ENCODE results near the gene ALG1.
"Not testable (repeated sequence)": the region's sequence is repeated elsewhere in the genome, so short reads cannot be mapped to it uniquely, and the experiment has no call there.

The ALG1 gene

DNA sequence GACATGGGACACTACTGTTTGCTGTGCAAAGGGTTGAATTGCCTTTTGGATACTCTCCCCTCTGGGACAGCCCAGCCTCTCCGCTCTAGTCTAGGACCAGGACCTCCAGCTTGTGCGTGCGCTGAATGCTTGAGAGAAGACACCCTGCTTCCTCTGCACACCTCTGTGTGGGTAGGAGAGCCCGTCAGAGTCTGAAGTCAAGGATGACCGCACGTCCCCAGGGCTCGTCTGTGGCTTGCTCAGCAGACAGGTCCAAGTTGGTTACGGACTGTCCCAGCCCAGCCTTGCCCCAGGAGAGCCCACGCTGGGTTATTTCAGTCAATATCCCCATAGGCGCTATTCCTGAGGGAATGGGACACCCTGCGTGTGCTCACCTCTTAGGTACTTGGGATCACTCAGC, 9.6 kb upstream of the ALG1 start:
- Mint-ChIP-seq H3K4me3 (no peak overlapping the region), H3K27me3 (ENCODE audit: low read depth) (peaks cover 1% of the 10 kb centered on the region), H3K4me1 (ENCODE audit: low read depth) (no peaks in the 10 kb centered on the region), H3K27ac (no peak overlapping the region), H3K36me3 (ENCODE audit: low read depth) (no peaks in the 10 kb centered on the region), H3K9me3 (no peaks in the 10 kb centered on the region)

DNA sequence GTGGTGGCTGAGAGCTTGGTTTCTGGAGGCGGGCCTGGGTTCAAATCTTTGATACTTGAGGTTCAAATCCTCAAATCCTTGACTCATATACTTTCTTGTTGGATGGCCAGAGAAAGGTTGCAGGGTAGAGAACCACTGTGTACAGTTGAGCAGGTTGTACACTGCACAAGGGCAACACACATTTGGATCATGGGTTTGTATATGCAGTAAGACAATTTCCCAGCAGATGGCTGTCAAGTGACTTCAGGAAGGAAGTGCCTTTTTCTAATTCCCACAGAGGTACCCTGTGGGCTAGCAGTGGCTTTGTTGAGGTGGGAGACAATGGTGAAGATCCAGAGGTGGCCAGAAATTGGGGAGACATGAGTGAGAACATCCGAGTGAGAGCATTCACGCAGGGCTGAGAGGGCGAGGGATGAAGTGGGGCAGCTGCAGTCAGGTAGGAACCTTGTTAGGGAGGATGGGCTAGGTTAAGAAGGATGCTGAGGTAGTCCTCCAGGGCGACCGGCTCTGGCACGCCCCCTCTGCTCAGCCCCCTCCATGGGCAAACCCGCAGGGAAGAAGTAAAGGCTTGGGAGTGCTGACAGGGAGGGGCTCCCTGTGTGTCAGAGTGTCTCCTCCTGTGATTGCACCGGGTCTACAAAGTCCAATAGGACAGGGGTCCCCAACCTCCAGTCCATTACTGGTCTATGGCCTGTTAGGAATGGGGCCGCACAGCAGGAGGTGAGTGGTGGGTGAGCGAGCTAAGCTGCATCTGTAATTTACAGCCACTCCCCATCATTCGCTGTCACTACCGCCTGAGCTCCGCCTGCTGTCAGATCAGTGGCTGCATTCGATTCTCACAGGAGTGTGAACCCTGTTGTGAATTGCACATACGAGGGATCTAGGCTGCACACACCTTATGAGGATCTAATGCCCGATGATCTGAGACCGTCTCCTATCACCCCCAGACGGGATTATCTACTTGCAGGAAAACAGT, 8.6 kb upstream of the ALG1 start:
- Mint-ChIP-seq H3K27ac (no peak overlapping the region), H3K36me3 (ENCODE audit: low read depth) (no peaks in the 10 kb centered on the region), H3K4me1 (ENCODE audit: low read depth) (no peaks in the 10 kb centered on the region), H3K4me3 (no peak overlapping the region), H3K27me3 (ENCODE audit: low read depth) (peaks cover 4% of the 10 kb centered on the region), H3K9me3 (no peaks in the 10 kb centered on the region)

DNA sequence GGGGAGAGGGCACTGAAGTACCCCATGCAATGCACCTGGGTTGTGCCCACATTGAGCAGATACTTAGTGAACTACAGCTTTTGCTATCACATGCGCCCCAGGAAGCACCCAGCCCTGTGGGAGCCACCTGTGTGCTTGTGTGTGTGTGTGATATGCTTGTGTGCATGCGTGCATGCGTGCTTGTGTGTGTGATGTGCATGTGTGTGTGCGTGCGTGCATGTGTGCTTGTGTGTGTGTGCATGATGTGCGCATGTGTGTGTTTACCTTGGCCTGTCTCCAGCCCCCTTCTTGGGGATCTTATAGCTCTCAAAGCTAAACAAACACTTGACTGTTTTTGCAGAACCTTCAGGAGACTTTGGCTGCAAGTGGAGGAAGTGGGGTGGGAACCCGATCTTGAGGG, 6.7 kb upstream of the ALG1 start:
- Mint-ChIP-seq H3K36me3 (ENCODE audit: low read depth) (no peaks in the 10 kb centered on the region), H3K27me3 (ENCODE audit: low read depth) (peaks cover 4% of the 10 kb centered on the region), H3K4me1 (ENCODE audit: low read depth) (no peaks in the 10 kb centered on the region), H3K9me3 (no peaks in the 10 kb centered on the region), H3K4me3 (no peak overlapping the region), H3K27ac (no peak overlapping the region)

DNA sequence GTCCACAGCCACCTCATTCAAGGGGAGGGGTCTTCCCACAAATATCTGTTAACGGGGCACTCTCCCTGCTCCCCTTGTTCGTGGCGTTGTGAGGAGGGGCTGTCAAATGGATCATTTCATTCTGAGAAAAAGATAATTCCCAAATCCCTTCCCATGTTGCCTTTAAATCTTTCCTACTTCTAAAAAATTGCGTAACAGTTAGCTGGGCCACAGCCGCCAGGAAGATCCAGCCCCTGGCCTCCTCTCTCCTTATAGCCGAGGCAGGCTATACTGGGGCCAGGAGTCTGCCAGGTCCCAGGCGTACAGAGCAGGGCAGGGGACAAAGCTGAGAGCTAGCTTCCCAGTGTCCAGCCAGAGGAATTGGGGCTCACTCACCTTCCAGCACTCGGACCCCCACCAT, 6.3 kb upstream of the ALG1 start:
- no peaks in the 10 kb centered on the region for H3K36me3 Mint-ChIP-seq (ENCODE audit: low read depth)
- no peak overlapping the region for H3K4me3 Mint-ChIP-seq
- H3K4me1 Mint-ChIP-seq (ENCODE audit: low read depth), result no peaks in the 10 kb centered on the region
- no peak overlapping the region for H3K27ac Mint-ChIP-seq
- H3K9me3 Mint-ChIP-seq, result no peaks in the 10 kb centered on the region
- peaks cover 4% of the 10 kb centered on the region for H3K27me3 Mint-ChIP-seq (ENCODE audit: low read depth)

DNA sequence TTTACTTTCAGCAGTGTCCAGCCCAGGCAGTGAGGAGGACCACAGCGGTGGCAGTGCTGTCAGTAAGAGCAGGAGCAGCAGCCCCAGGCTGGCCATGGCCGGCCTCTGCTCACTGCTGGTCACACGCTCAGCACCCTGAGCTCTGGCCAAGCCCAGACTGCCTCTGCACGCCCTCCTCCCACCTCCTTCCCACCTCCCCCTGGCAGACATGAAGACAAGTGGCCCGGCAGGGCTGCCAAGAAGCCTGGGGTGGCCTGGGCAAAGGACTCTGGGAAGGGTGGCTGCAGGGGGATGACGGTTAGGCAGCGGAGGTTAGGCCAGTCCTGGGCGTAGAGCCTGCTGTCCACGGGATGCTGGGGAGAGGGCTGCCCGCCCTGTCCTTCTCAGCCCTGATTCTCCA, 5.8 kb upstream of the ALG1 start, which contains the start of gene C16orf89:
C16orf89 (minus strand) TSS at position 144 of the 400 bp plus-strand sequence; CDS start at position 96, 48 bp downstream.
- Mint-ChIP-seq H3K36me3 (ENCODE audit: low read depth) (no peaks in the 10 kb centered on the region), H3K4me3 (no peak within 1 kb of the TSS), H3K9me3 (no peaks in the 10 kb centered on the region), H3K27me3 (ENCODE audit: low read depth) (peaks cover 4% of the 10 kb centered on the region), H3K27ac (no peak within 1 kb of the TSS), H3K4me1 (ENCODE audit: low read depth) (no peaks in the 10 kb centered on the region)

DNA sequence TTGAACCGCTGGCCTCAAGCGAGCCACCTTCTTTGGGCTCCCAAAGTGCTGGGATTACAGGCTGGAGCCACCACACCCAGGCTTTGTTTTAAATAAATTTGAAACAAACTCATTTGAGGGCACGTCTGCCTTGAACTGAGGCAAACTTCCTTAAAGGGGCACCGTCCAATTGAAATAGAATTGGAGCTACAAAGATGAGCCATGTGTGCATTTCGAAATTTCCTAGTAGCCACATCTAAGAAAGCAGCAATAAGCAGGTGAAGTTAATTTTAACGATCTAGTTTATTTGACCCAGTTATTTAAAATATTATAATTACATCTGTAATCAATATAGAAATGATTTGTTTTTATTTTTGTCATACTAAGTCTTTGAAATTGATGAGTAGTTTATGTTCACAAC, 5.1 kb upstream of the ALG1 start:
- Mint-ChIP-seq H3K4me3 (no peak overlapping the region), H3K27me3 (ENCODE audit: low read depth) (peaks cover 4% of the 10 kb centered on the region), H3K27ac (no peak overlapping the region), H3K4me1 (ENCODE audit: low read depth) (peaks cover 4% of the 10 kb centered on the region), H3K9me3 (no peaks in the 10 kb centered on the region), H3K36me3 (ENCODE audit: low read depth) (no peaks in the 10 kb centered on the region)

DNA sequence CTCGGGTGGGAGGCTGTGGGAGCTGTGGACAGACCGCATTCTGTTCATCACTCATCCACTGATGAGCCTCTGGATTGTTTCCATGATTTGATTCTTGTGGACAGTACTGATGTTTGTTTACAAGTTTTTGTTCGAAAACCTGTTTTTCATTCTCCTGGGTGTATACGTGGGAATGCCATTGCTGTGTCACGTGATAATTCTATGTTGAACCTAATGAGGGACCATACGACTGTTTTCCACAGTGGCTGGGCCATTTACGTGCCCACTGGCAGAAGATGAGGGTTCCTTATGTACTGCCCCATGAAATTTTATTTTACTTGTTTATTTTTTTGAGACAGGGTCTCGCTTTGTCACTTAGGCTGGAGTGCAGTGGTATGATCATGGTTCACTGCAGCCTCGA, 2.6 kb upstream of the ALG1 start:
- Mint-ChIP-seq H3K27ac (no peak overlapping the region), H3K9me3 (no peaks in the 10 kb centered on the region), H3K4me3 (no peak overlapping the region), H3K36me3 (ENCODE audit: low read depth) (peaks cover 2% of the 10 kb centered on the region), H3K27me3 (ENCODE audit: low read depth) (peaks cover 4% of the 10 kb centered on the region), H3K4me1 (ENCODE audit: low read depth) (peaks cover 19% of the 10 kb centered on the region)

DNA sequence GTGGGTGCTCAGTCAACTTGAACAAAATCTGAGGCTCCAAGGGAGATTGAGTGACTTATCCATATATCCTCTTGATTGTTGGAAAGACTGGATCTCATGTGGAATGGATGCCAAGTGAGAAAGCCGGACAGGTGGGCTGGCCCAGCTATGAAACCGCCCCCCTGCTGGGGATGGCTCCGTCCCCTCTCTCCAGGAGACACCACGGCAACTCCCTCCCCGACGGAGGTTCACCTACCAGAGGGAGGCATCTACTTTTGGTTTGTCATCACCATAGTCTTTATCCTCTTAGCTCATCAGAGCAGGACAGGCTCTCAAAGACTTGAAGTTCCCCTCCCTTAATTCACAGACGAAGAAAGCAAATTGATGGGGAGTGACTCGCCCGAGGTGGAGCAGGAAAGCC, 1.8 kb upstream of the ALG1 start:
- H3K27ac Mint-ChIP-seq, result no peak overlapping the region
- H3K27me3 Mint-ChIP-seq (ENCODE audit: low read depth), result peaks cover 4% of the 10 kb centered on the region
- peaks cover 22% of the 10 kb centered on the region for H3K4me1 Mint-ChIP-seq (ENCODE audit: low read depth)
- peaks cover 2% of the 10 kb centered on the region for H3K36me3 Mint-ChIP-seq (ENCODE audit: low read depth)
- no peaks in the 10 kb centered on the region for H3K9me3 Mint-ChIP-seq
- H3K4me3 Mint-ChIP-seq, result no peak overlapping the region

DNA sequence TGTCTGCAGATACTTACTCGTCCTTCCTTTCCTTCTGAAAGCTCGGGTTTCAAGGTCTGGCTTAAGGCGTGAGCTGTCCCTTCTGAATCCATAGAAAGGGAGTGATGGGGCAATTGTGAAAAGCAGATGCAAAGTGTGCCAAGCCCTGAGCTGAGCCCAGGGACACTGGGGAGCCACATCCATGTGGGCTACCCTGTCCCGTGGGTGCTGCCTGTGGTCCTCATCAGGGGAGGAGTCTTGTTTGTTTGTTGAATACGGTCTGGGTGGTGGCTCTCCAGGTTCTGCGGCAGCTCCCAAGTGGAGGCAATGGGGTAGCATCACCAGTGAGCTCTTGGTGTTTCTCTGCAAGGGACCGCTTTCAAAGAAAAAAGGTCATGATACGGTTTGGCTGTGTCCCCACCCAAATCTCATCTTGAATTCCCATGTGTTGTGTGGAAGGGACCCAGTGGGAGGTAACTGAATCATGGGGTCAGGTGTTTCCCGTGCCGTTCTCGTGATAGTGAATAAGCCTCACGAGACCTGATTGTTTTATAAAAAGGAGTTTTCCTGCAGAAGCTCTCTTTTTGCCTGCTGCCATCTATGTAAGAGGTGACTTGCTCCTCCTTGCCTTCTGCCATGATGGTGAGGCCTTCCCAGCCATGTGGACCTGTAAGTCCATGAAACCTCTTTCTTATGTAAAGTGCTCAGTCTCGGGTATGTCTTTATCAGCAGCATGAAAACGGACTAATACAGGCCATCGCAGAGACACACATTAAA, 1.0 kb upstream of the ALG1 start:
- Mint-ChIP-seq H3K36me3 (ENCODE audit: low read depth) (peaks cover 4% of the 10 kb centered on the region), H3K4me1 (ENCODE audit: low read depth) (peaks cover 22% of the 10 kb centered on the region), H3K27ac (peak overlapping the region; percentile 98), H3K9me3 (no peaks in the 10 kb centered on the region), H3K4me3 (no peak overlapping the region), H3K27me3 (ENCODE audit: low read depth) (peaks cover 4% of the 10 kb centered on the region)

DNA sequence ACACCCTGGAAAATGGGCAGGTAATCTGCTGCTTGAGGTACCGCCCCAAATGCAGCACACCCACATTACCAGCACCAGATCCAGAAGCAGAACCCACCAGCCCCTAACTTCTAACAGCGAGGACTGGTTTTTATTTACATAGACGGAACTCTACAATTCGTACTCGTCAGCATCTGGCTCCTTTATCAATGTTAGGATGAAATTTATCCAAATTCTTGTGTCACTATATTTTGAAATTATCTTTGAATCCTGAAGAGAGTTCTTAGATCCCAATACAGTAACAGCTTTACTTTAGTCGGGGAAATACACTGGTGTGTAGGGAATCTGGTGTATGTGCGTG, 332 bp upstream of the ALG1 start:
- H3K27me3 Mint-ChIP-seq (ENCODE audit: low read depth), result peaks cover 4% of the 10 kb centered on the region
- H3K36me3 Mint-ChIP-seq (ENCODE audit: low read depth), result peaks cover 4% of the 10 kb centered on the region
- peak overlapping the region; percentile 97 for H3K4me3 Mint-ChIP-seq
- peaks cover 22% of the 10 kb centered on the region for H3K4me1 Mint-ChIP-seq (ENCODE audit: low read depth)
- H3K27ac Mint-ChIP-seq, result peak overlapping the region; percentile 98
- no peaks in the 10 kb centered on the region for H3K9me3 Mint-ChIP-seq

DNA sequence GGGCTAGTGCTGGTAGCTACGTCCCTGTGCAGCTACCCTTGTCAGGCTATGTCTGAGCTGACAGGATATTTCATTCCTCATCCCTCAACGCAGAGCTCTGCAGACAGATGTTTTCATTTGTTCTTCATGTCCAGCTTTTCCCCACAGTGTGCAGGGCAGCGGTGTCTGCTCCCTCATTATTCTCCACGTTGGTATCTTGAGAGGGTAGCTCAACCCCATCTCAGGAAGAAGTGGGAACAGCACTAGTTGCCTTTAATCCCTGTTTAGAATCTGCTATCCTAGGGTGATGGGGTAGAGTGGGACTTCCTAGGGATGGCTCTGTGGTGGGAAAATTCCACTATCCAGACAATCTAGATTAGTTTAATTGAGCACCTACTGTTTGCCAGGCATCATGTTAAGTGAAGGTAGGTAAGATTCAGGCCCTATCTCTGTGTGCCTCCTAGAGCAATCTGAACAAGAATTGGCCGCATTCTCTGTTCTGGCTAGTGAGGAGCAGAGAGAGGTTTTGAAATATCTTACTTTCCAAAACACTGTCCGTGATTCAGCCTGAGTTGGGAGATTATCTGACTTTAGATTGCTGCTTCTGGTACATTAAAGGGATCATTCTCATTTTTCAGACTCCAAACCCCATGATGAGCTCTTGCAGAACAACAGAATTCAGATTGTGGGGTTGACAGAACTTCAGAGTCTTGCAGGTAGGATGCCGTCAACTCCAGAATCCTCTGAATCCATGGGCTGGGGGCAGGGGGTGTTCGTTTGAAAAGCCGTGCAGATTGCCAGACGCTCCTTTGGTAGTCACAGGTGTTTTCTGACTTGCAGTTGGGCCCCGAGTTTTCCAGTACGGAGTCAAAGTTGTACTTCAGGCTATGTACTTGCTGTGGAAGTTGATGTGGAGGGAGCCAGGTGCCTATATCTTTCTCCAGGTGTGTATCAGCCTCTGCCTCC, 963 bp downstream of the ALG1 start:
- Mint-ChIP-seq H3K27me3 (ENCODE audit: low read depth) (no peaks in the 10 kb centered on the region), H3K27ac (peak overlapping the region; percentile 98), H3K4me1 (ENCODE audit: low read depth) (peaks cover 22% of the 10 kb centered on the region), H3K36me3 (ENCODE audit: low read depth) (peaks cover 4% of the 10 kb centered on the region), H3K9me3 (no peaks in the 10 kb centered on the region), H3K4me3 (peak overlapping the region; percentile 97)

DNA sequence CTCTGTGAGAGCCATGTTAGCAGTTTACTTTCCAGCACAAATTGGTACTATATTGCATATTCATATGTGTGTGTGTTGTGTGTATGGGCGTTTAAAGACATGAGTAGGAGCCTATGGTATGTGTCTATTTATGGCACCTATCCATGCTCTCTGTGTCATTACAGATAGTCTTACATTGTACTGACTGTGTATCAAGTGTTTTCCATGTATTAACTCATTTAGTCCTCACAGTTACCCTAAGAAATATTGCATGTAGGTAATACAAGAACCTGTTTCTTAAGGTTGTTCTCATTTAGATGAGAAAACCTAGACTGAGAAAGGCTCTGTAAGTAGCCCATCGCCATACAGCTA, 1.6 kb downstream of the ALG1 start:
- Mint-ChIP-seq H3K27ac (peak overlapping the region; percentile 80), H3K9me3 (no peaks in the 10 kb centered on the region), H3K4me1 (ENCODE audit: low read depth) (peaks cover 22% of the 10 kb centered on the region), H3K36me3 (ENCODE audit: low read depth) (peaks cover 4% of the 10 kb centered on the region), H3K4me3 (peak overlapping the region; percentile 97), H3K27me3 (ENCODE audit: low read depth) (no peaks in the 10 kb centered on the region)

DNA sequence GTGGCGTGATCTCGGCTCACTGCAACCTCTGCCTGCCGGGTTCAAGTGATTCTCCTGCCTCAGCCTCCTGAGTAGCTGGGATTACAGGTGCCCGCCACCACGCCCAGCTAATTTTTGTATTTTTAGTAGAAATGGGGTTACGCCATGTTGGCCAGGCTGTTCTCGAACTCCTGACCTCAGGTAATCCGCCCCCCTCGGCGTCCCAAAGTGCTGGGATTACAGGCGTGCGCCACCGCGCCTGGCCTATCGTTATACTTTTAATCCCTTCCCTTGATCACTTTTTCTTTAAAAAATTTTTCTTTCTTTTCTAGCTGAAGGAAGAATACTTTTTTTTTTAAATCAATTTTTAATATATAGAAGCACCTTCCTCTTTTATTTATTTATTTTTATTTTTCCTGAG, 2.1 kb downstream of the ALG1 start:
- H3K27ac Mint-ChIP-seq; H3K4me3 Mint-ChIP-seq; H3K9me3 Mint-ChIP-seq; H3K36me3 Mint-ChIP-seq (ENCODE audit: low read depth); H3K27me3 Mint-ChIP-seq (ENCODE audit: low read depth): not testable (repeated sequence)
- H3K4me1 Mint-ChIP-seq (ENCODE audit: low read depth), result peaks cover 22% of the 10 kb centered on the region

DNA sequence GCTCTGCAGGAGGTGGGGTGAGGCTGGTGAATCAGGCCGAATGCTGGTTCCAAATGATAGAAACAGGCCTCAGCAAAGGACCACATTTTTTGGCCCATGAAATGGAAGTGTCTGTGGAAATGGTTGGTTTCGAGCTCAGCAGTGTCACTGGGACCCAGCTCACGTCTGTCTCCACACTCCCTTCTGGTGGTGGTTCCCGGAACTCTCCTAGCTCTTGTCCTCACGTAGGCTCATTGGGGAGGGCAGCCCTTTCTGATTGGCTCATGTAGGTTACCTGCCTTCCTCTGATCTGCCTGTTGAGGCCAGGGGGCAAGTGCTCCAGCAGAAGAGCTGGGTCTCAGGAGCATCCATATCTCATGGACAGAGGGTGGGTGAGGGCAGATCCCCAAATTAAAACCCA, 4.0 kb downstream of the ALG1 start:
- Mint-ChIP-seq H3K4me1 (ENCODE audit: low read depth) (peaks cover 22% of the 10 kb centered on the region), H3K4me3 (no peak overlapping the region), H3K27ac (no peak overlapping the region), H3K36me3 (ENCODE audit: low read depth) (peaks cover 5% of the 10 kb centered on the region), H3K27me3 (ENCODE audit: low read depth) (no peaks in the 10 kb centered on the region), H3K9me3 (no peaks in the 10 kb centered on the region)
